Calu3 (cell line): Measurements from ENCODE around the gene ARHGAP15. TPM values are rescaled to one million over a fixed set of nuclear protein-coding genes. Genes with fewer than 3 reads are reported as not detected.

ENCODE experiments used
- BruUV-seq: library from RNA; stranded (reverse); fragments of 400-500 nt; replicated peaks from 2 replicates; lab custom pipeline; 2021; lab: Mats Ljungman, UMichigan
- CTCF ChIA-PET: fragments of 300-600 bp; sonication (Branson Sonifier 250); formaldehyde crosslinking; loops from one replicate; lab custom pipeline; 2022; ENCODE audit warnings: antibody characterized with exemption; lab: Charles Lee
- DNase-seq: peaks from one replicate; pipeline ENCODE4 v3.0.0; 2022
- H3K27ac Mint-ChIP-seq: one replicate; pipeline ENCODE4 v1.8.0; 2022; ENCODE audit warnings: mixed read lengths; ENCODE audit not compliant: unreplicated experiment
- H3K27me3 Mint-ChIP-seq: one replicate; pipeline ENCODE4 v1.8.0; 2022; ENCODE audit warnings: mixed read lengths; ENCODE audit not compliant: unreplicated experiment
- H3K36me3 Mint-ChIP-seq: one replicate; pipeline ENCODE4 v1.8.0; 2022; ENCODE audit warnings: mild to moderate bottlenecking, moderate library complexity, mixed read lengths; ENCODE audit not compliant: insufficient read depth, unreplicated experiment
- H3K4me1 Mint-ChIP-seq: one replicate; pipeline ENCODE4 v1.8.0; 2022; ENCODE audit warnings: mild to moderate bottlenecking, low read depth, mixed read lengths; ENCODE audit not compliant: unreplicated experiment
- H3K4me3 Mint-ChIP-seq: one replicate; pipeline ENCODE4 v1.8.0; 2022; ENCODE audit warnings: mild to moderate bottlenecking, low read depth, moderate library complexity, mixed read lengths; ENCODE audit not compliant: unreplicated experiment
- H3K9me3 Mint-ChIP-seq: one replicate; pipeline ENCODE4 v1.8.0; 2022; ENCODE audit warnings: low read depth, mixed read lengths; ENCODE audit not compliant: unreplicated experiment
- CTCF ChIP-seq: fragments of 200-600 bp; IDR thresholded peaks from one replicate; pipeline ENCODE4 v1.8.0; 2022; ENCODE audit warnings: antibody characterized with exemption; ENCODE audit not compliant: unreplicated experiment
- intact Hi-C: fragments of 100-400 bp; cut with micrococcal nuclease; formaldehyde crosslinking; loops from one replicate; pipeline ENCODE4 v1.10.0; 2022; ENCODE audit not compliant: unreplicated experiment
- total RNA-seq: library from RNA; stranded (reverse); gene quantifications from 2 replicates; pipeline ENCODE4 v1.2.3, GENCODE V29; 2022

ARHGAP15 gene
- total RNA-seq, 1 experiment from 2014 or later = not detected

- no peak for DNase-seq
- intact Hi-C loops = no loop called here
- no peaks in the 10 kb centered on the region for H3K27me3 Mint-ChIP-seq
- H3K4me3 Mint-ChIP-seq = no peak overlapping the region
- no TSS peak for BruUV-seq
- H3K36me3 Mint-ChIP-seq = no peaks in the 10 kb centered on the region
- H3K27ac Mint-ChIP-seq = no peak overlapping the region
- H3K4me1 Mint-ChIP-seq = no peaks in the 10 kb centered on the region
- no peaks in the 10 kb centered on the region for H3K9me3 Mint-ChIP-seq
- CTCF ChIA-PET = no interaction called here
- no peak for TF ChIP-seq CTCF
Measured at GRCh38 chr2:143390171-143390570, 261.0 kb downstream of the ARHGAP15 start.

- intact Hi-C loops = no loop called here
- Mint-ChIP-seq H3K4me1 (no peaks in the 10 kb centered on the region), H3K4me3 (no peak overlapping the region), H3K27me3 (no peaks in the 10 kb centered on the region), H3K9me3 (no peaks in the 10 kb centered on the region), H3K36me3 (no peaks in the 10 kb centered on the region), H3K27ac (no peak overlapping the region)
- no peak for DNase-seq
- no TSS peak for BruUV-seq
- CTCF ChIA-PET = no interaction called here
- TF ChIP-seq CTCF = no peak
Measured at GRCh38 chr2:143392358-143392757, 263.1 kb downstream of the ARHGAP15 start.

- no peak for DNase-seq
- no TSS peak for BruUV-seq
- H3K27me3 Mint-ChIP-seq = no peaks in the 10 kb centered on the region
- no peaks in the 10 kb centered on the region for H3K4me1 Mint-ChIP-seq
- H3K27ac Mint-ChIP-seq = no peak overlapping the region
- no peak overlapping the region for H3K4me3 Mint-ChIP-seq
- no peak for TF ChIP-seq CTCF
- CTCF ChIA-PET = no interaction called here
- intact Hi-C loops = no loop called here
- H3K9me3 Mint-ChIP-seq = no peaks in the 10 kb centered on the region
- no peaks in the 10 kb centered on the region for H3K36me3 Mint-ChIP-seq
Measured at GRCh38 chr2:143394062-143394461, 264.8 kb downstream of the ARHGAP15 start.

GRCh38 chr2:143397884-143398614 is 268.8 kb downstream of the ARHGAP15 start:
- Mint-ChIP-seq H3K4me3 (no peak overlapping the region), H3K27ac (no peak overlapping the region), H3K4me1 (no peaks in the 10 kb centered on the region), H3K36me3 (no peaks in the 10 kb centered on the region), H3K27me3 (no peaks in the 10 kb centered on the region), H3K9me3 (no peaks in the 10 kb centered on the region)
- intact Hi-C loops = no loop called here
- DNase-seq = no peak
- BruUV-seq = no TSS peak
- CTCF ChIA-PET = interaction anchor here (1.2 kb wide), 1 partner anchor 10 kb away, joined by 3 read pairs; no protein-coding TSS in a partner anchor
- no peak for TF ChIP-seq CTCF
